GM23338 (cell line): ENCODE measurements around the gene EPHB3. TPM values are rescaled to one million over a fixed set of nuclear protein-coding genes. Genes with fewer than 3 reads are reported as not detected.

Source experiments
- ATAC-seq: fragments of 200-7000 bp; cut with Tn5 transposase; 3 replicates; pipeline ENCODE4 v1.9.1; 2020
- DNase-seq: peaks from one replicate; pipeline ENCODE4 v3.0.0-alpha.2; 2015; ENCODE audit warnings: low spot score
- H2AFZ ChIP-seq: fragments of 200-600 bp; sonication (generic); 2 replicates; pipeline ENCODE4 v1.8.0; 2016; ENCODE audit warnings: antibody characterized with exemption, mild to moderate bottlenecking, moderate library complexity
- H3F3A ChIP-seq: fragments of 200-600 bp; sonication (generic); replicated peaks from 2 replicates; pipeline ENCODE4 v1.8.0; 2017; ENCODE audit warnings: antibody characterized with exemption, mixed run types, low read depth
- H3K27ac ChIP-seq: fragments of 200-600 bp; sonication (generic); 2 replicates; pipeline ENCODE4 v1.6.1; 2016; ENCODE audit warnings: low read depth
- H3K27me3 ChIP-seq: fragments of 200-600 bp; sonication (generic); 2 replicates; pipeline ENCODE4 v1.8.0; 2016; ENCODE audit warnings: mild to moderate bottlenecking, mixed run types, moderate library complexity; ENCODE audit not compliant: insufficient read depth
- H3K36me3 ChIP-seq: fragments of 200-600 bp; sonication (generic); 2 replicates; pipeline ENCODE4 v1.8.0; 2016; ENCODE audit warnings: mild to moderate bottlenecking; ENCODE audit not compliant: insufficient read depth
- H3K4me1 ChIP-seq: fragments of 200-600 bp; sonication (generic); 2 replicates; pipeline ENCODE4 v1.8.0; 2016; ENCODE audit warnings: mild to moderate bottlenecking, moderate library complexity; ENCODE audit not compliant: insufficient read depth
- H3K4me2 ChIP-seq: fragments of 200-600 bp; sonication (generic); 2 replicates; pipeline ENCODE4 v1.7.1; 2017; ENCODE audit warnings: mixed run types
- H3K4me3 ChIP-seq: fragments of 200-600 bp; sonication (generic); 2 replicates; pipeline ENCODE4 v1.6.1; 2016; ENCODE audit warnings: mixed run types
- H3K79me2 ChIP-seq: fragments of 200-600 bp; sonication (generic); replicated peaks from 2 replicates; pipeline ENCODE4 v1.8.0; 2017; ENCODE audit warnings: mild to moderate bottlenecking; ENCODE audit not compliant: insufficient read depth
- H3K9me2 ChIP-seq: fragments of 200-600 bp; sonication (generic); 2 replicates; pipeline ENCODE4 v1.8.0; 2017; ENCODE audit not compliant: insufficient read depth
- H4K20me1 ChIP-seq: fragments of 200-600 bp; sonication (generic); replicated peaks from 2 replicates; pipeline ENCODE4 v1.8.0; 2017; ENCODE audit warnings: mild to moderate bottlenecking; ENCODE audit not compliant: insufficient read depth
- H3K27ac Mint-ChIP-seq: 2 replicates; pipeline ENCODE4 v1.8.0; 2020; ENCODE audit warnings: inconsistent platforms, mild to moderate bottlenecking, moderate library complexity, mixed read lengths
- H3K27me3 Mint-ChIP-seq: 3 replicates; pipeline ENCODE4 v1.8.0; 2022; ENCODE audit warnings: low read depth, mild to moderate bottlenecking, moderate library complexity, mixed read lengths, inconsistent platforms; ENCODE audit not compliant: insufficient read depth, poor library complexity
- H3K36me3 Mint-ChIP-seq: 3 replicates; pipeline ENCODE4 v1.8.0; 2021; ENCODE audit warnings: low read depth, mild to moderate bottlenecking, inconsistent platforms, moderate library complexity, mixed read lengths
- H3K4me1 Mint-ChIP-seq: 3 replicates; pipeline ENCODE4 v1.8.0; 2020; ENCODE audit warnings: mild to moderate bottlenecking, inconsistent platforms, mixed read lengths
- H3K4me3 Mint-ChIP-seq: 3 replicates; pipeline ENCODE4 v1.8.0; 2021; ENCODE audit warnings: moderate library complexity, mild to moderate bottlenecking, inconsistent platforms, mixed read lengths
- H3K9me3 Mint-ChIP-seq: 3 replicates; pipeline ENCODE4 v1.8.0; 2020; ENCODE audit warnings: moderate library complexity, mild to moderate bottlenecking, inconsistent platforms, mixed read lengths
- CREB1 ChIP-seq: fragments of 250-450 bp; sonication (Bioruptor Pico); IDR thresholded peaks from 2 replicates; pipeline ENCODE4 v1.5.0; 2020; ENCODE audit warnings: low read depth, mild to moderate bottlenecking, moderate library complexity
- CTCF ChIP-seq, 2 experiments: fragments of 200-600 bp in 1 of 2; sonication (generic) in 1 of 2; conservative IDR thresholded peaks; 2 replicates each; pipeline versions ENCODE4 v1.5.1 to v1.6.1; 2016 to 2017; ENCODE audit warnings: antibody characterized with exemption in 2 of 2, low read depth in 2 of 2, mild to moderate bottlenecking in 2 of 2, moderate library complexity in 1 of 2
- ETS1 ChIP-seq: IDR thresholded peaks from 2 replicates; pipeline ENCODE4 v1.6.1; 2016; ENCODE audit warnings: antibody characterized with exemption
- EZH2 ChIP-seq: fragments of 200-600 bp; sonication (generic); IDR thresholded peaks from one replicate; pipeline ENCODE4 v1.8.0; 2017; ENCODE audit warnings: antibody characterized with exemption, mild to moderate bottlenecking, low read depth; ENCODE audit not compliant: unreplicated experiment
- EZH2phosphoT487 ChIP-seq: fragments of 200-600 bp; sonication (generic); IDR thresholded peaks from one replicate; pipeline ENCODE4 v1.8.1; 2018; ENCODE audit warnings: antibody characterized with exemption; ENCODE audit not compliant: unreplicated experiment
- NANOG ChIP-seq: IDR thresholded peaks from 2 replicates; pipeline ENCODE4 v1.6.1; 2016; ENCODE audit warnings: antibody characterized with exemption, borderline replicate concordance
- POLR2AphosphoS5 ChIP-seq: IDR thresholded peaks from 2 replicates; pipeline ENCODE4 v1.6.1; 2016; ENCODE audit warnings: antibody characterized with exemption, low read depth
- REST ChIP-seq: IDR thresholded peaks from one replicate; pipeline ENCODE4 v1.6.1; 2018; ENCODE audit warnings: antibody characterized with exemption; ENCODE audit not compliant: unreplicated experiment
- STAT1 ChIP-seq: IDR thresholded peaks from one replicate; pipeline ENCODE4 v1.6.1; 2016; ENCODE audit warnings: antibody characterized with exemption; ENCODE audit not compliant: unreplicated experiment
- ZNF114 ChIP-seq: fragments of 250-450 bp; sonication (Bioruptor Pico); IDR thresholded peaks from 2 replicates; pipeline ENCODE4 v1.5.0; 2020; ENCODE audit warnings: mild to moderate bottlenecking, moderate library complexity
- ZNF331 ChIP-seq: fragments of 250-450 bp; sonication (Bioruptor Pico); IDR thresholded peaks from 2 replicates; pipeline ENCODE4 v1.5.0; 2020; ENCODE audit warnings: low read depth, mild to moderate bottlenecking, moderate library complexity
- polyA plus RNA-seq: library from polyadenylated mRNA; unstranded; fragments of >200 nt; fragmentation: Nextera tagmentation; extraction: Ambion mirVana; gene quantifications from 2 replicates; pipeline ENCODE4 v1.2.1, GENCODE V29; 2016
- total RNA-seq: library from RNA; depleted of rRNA; stranded (reverse); fragments of >200 nt; shearing (Covaris generic); gene quantifications from 2 replicates; pipeline ENCODE4 v1.2.3, GENCODE V29; 2014
- TF ChIP-seq, protein P1 (sequence below): fragments of 250-450 bp; sonication (Bioruptor Pico); IDR thresholded peaks from 2 replicates; pipeline ENCODE4 v1.5.0; 2020; ENCODE audit warnings: mild to moderate bottlenecking, moderate library complexity

Gene EPHB3
- total and polyA plus RNA-seq, 2 experiments from 2014 or later = 0.57 to 2.0 TPM

GRCh38 chr3:184581331-184581855 is 19.8 kb downstream of the EPHB3 start:
- H3K27ac ChIP-seq = no peak overlapping the region

More at GRCh38 chr3:184581331-184581855, 19.8 kb downstream of the EPHB3 start:
- TF ChIP-seq EZH2phosphoT487 (no peak), ETS1 (no peak), ZNF114 (CRISPR knock-in tag) (no peak), REST (no peak), ZNF331 (CRISPR knock-in tag) (no peak), STAT1 (no peak), CTCF (conservative IDR thresholded peaks at IDR 0.05; ENCODE audit: low read depth in 2 of 2) (no peak), NANOG (no peak), EZH2 (no peak), POLR2AphosphoS5 (no peak), CREB1 (no peak)
- TF ChIP-seq, protein P1, sequence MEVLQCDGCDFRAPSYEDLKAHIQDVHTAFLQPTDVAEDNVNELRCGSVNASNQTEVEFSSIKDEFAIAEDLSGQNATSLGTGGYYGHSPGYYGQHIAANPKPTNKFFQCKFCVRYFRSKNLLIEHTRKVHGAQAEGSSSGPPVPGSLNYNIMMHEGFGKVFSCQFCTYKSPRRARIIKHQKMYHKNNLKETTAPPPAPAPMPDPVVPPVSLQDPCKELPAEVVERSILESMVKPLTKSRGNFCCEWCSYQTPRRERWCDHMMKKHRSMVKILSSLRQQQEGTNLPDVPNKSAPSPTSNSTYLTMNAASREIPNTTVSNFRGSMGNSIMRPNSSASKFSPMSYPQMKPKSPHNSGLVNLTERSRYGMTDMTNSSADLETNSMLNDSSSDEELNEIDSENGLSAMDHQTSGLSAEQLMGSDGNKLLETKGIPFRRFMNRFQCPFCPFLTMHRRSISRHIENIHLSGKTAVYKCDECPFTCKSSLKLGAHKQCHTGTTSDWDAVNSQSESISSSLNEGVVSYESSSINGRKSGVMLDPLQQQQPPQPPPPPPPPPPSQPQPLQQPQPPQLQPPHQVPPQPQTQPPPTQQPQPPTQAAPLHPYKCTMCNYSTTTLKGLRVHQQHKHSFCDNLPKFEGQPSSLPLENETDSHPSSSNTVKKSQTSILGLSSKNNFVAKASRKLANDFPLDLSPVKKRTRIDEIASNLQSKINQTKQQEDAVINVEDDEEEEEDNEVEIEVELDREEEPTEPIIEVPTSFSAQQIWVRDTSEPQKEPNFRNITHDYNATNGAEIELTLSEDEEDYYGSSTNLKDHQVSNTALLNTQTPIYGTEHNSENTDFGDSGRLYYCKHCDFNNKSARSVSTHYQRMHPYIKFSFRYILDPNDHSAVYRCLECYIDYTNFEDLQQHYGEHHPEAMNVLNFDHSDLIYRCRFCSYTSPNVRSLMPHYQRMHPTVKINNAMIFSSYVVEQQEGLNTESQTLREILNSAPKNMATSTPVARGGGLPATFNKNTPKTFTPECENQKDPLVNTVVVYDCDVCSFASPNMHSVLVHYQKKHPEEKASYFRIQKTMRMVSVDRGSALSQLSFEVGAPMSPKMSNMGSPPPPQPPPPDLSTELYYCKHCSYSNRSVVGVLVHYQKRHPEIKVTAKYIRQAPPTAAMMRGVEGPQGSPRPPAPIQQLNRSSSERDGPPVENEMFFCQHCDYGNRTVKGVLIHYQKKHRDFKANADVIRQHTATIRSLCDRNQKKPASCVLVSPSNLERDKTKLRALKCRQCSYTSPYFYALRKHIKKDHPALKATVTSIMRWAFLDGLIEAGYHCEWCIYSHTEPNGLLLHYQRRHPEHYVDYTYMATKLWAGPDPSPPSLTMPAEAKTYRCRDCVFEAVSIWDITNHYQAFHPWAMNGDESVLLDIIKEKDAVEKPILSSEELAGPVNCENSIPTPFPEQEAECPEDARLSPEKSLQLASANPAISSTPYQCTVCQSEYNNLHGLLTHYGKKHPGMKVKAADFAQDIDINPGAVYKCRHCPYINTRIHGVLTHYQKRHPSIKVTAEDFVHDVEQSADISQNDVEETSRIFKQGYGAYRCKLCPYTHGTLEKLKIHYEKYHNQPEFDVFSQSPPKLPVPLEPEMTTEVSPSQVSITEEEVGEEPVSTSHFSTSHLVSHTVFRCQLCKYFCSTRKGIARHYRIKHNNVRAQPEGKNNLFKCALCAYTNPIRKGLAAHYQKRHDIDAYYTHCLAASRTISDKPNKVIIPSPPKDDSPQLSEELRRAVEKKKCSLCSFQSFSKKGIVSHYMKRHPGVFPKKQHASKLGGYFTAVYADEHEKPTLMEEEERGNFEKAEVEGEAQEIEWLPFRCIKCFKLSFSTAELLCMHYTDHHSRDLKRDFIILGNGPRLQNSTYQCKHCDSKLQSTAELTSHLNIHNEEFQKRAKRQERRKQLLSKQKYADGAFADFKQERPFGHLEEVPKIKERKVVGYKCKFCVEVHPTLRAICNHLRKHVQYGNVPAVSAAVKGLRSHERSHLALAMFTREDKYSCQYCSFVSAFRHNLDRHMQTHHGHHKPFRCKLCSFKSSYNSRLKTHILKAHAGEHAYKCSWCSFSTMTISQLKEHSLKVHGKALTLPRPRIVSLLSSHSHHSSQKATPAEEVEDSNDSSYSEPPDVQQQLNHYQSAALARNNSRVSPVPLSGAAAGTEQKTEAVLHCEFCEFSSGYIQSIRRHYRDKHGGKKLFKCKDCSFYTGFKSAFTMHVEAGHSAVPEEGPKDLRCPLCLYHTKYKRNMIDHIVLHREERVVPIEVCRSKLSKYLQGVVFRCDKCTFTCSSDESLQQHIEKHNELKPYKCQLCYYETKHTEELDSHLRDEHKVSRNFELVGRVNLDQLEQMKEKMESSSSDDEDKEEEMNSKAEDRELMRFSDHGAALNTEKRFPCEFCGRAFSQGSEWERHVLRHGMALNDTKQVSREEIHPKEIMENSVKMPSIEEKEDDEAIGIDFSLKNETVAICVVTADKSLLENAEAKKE (CRISPR knock-in tag) = no peak
- Histone ChIP-seq H3K4me3 (no peak overlapping the region), H2AFZ (no peak overlapping the region), H4K20me1 (no peaks in the 10 kb centered on the region), H3K4me2 (no peak overlapping the region), H3F3A (peaks cover 4% of the 10 kb centered on the region; the same call in 1 of the 2 replicates), H3K9me2 (no peaks in the 10 kb centered on the region), H3K27me3 (peaks cover 60% of the 10 kb centered on the region), H3K4me1 (peaks cover 28% of the 10 kb centered on the region), H3K79me2 (no peaks in the 10 kb centered on the region), H3K36me3 (no peaks in the 10 kb centered on the region)
- Mint-ChIP-seq H3K36me3 (no peaks in the 10 kb centered on the region; the same call in 1 of the 3 replicates), H3K4me1 (peaks cover 39% of the 10 kb centered on the region), H3K27ac (no peak overlapping the region), H3K4me3 (no peak overlapping the region), H3K27me3 (peaks cover 33% of the 10 kb centered on the region), H3K9me3 (no peaks in the 10 kb centered on the region)
- DNase-seq (no peak), ATAC-seq (no peak)
